CD4-positive, alpha-beta memory T cell (primary cell): Measurements from ENCODE around the gene CST7. TPM values are rescaled to one million over a fixed set of nuclear protein-coding genes. Genes with fewer than 3 reads are reported as not detected.
"Not testable (repeated sequence)": the region's sequence is repeated elsewhere in the genome, so short reads cannot be mapped to it uniquely, and the experiment has no call there.

Source experiments
- CTCF ChIA-PET: fragments of 350-600 bp; sonication (Branson Sonifier 250); formaldehyde crosslinking; loops from one replicate; lab custom pipeline; 2021; ENCODE audit warnings: inconsistent platforms; ENCODE audit not compliant: partially characterized antibody; lab: Charles Lee
- POLR2A ChIA-PET: fragments of 350-600 bp; sonication (Branson Sonifier 250); formaldehyde crosslinking; loops from one replicate; lab custom pipeline; 2021; ENCODE audit not compliant: partially characterized antibody; lab: Charles Lee
- DNase-seq, 5 donors: peaks; one replicate each; pipeline versions ENCODE4 v3.0.0 to v3.0.0-alpha.2; 2020 to 2022; ENCODE audit warnings: mixed read lengths in 1 of 5
- H3K27ac ChIP-seq: one replicate; pipeline ENCODE4 v1.7.0; 2013; ENCODE audit warnings: low read depth, low read length
- H3K27me3 ChIP-seq: 2 replicates; pipeline ENCODE4 v1.7.0; 2013; ENCODE audit warnings: mild to moderate bottlenecking, low read length, moderate library complexity; ENCODE audit not compliant: insufficient read depth
- H3K36me3 ChIP-seq: 2 replicates; pipeline ENCODE4 v1.7.0; 2013; ENCODE audit warnings: mild to moderate bottlenecking, low read length, moderate library complexity; ENCODE audit not compliant: insufficient read depth
- H3K4me1 ChIP-seq: 2 replicates; pipeline ENCODE4 v1.7.0; 2013; ENCODE audit warnings: mild to moderate bottlenecking, low read length, moderate library complexity; ENCODE audit not compliant: insufficient read depth
- H3K4me3 ChIP-seq, 2 donors: one replicate each; pipeline ENCODE4 v1.7.0; 2013; ENCODE audit warnings: low read length in 2 of 2, mild to moderate bottlenecking in 1 of 2
- H3K9me3 ChIP-seq, 2 donors: one replicate each; pipeline ENCODE4 v1.7.0; 2013; ENCODE audit warnings: low read length in 2 of 2, control low read depth in 1 of 2; ENCODE audit not compliant: control insufficient read depth in 1 of 2
- H3K27ac Mint-ChIP-seq, 7 donors: one replicate each; pipeline ENCODE4 v1.8.0; 2020 to 2021; ENCODE audit warnings: mixed read lengths in 7 of 7, mild to moderate bottlenecking in 6 of 7, inconsistent platforms in 3 of 7, moderate library complexity in 3 of 7
- H3K27me3 Mint-ChIP-seq, 2 donors: one replicate each; pipeline ENCODE4 v1.8.0; 2020 to 2021; ENCODE audit warnings: mixed read lengths in 2 of 2
- H3K36me3 Mint-ChIP-seq, 2 donors: one replicate each; pipeline ENCODE4 v1.8.0; 2020 to 2021; ENCODE audit warnings: mixed read lengths in 2 of 2, inconsistent platforms in 1 of 2, mild to moderate bottlenecking in 1 of 2
- H3K4me1 Mint-ChIP-seq, 4 donors: one replicate each; pipeline ENCODE4 v1.8.0; 2020 to 2021; ENCODE audit warnings: mixed read lengths in 4 of 4, mild to moderate bottlenecking in 1 of 4
- H3K4me3 Mint-ChIP-seq, 8 donors: one replicate each; pipeline ENCODE4 v1.8.0; 2020 to 2021; ENCODE audit warnings: mixed read lengths in 8 of 8, mild to moderate bottlenecking in 7 of 8, moderate library complexity in 6 of 8, inconsistent platforms in 3 of 8
- H3K9me3 Mint-ChIP-seq, 8 donors: one replicate each; pipeline ENCODE4 v1.8.0; 2020 to 2021; ENCODE audit warnings: mixed read lengths in 8 of 8, mild to moderate bottlenecking in 5 of 8, inconsistent platforms in 3 of 8, moderate library complexity in 1 of 8
- intact Hi-C: fragments of 100-400 bp; cut with micrococcal nuclease; formaldehyde crosslinking; loops from one replicate; pipeline ENCODE4 v1.15.1; 2023
- polyA plus RNA-seq, 2 donors: library from polyadenylated mRNA; unstranded; fragments of 300-500 nt; fragmentation: Illumina TruSeq; gene quantifications; one replicate each; pipeline ENCODE4 v1.2.3, GENCODE V29; 2021
- total RNA-seq, 2 experiments: library from RNA; stranded (reverse); gene quantifications; one replicate each; pipeline ENCODE4 v1.2.3, GENCODE V29; 2021

CST7 gene
- total and polyA plus RNA-seq, 4 experiments from 2014 or later = 23.2 to 62.8 (median 40.5) TPM

- Mint-ChIP-seq H3K4me1 (peaks cover 9 to 34% (median 23%) of the 10 kb centered on the region in 4 donors), H3K27me3 (no peaks in the 10 kb centered on the region), H3K4me3 (no peak overlapping the region), H3K27ac (peak overlapping the region in 1 of 7 donors; percentile 9), H3K9me3 (peaks cover 0 to 2% (median 0%) of the 10 kb centered on the region in 8 donors), H3K36me3 (peaks cover 1 to 11% of the 10 kb centered on the region in 2 donors)
- no peaks in the 10 kb centered on the region for H3K27me3 ChIP-seq
- H3K27ac ChIP-seq = no peak overlapping the region
- H3K9me3 ChIP-seq = no peaks in the 10 kb centered on the region
- ChIA-PET POLR2A (interaction anchor here (0.6 to 5.7 kb wide), 4 partner anchors 62 to 179 kb away, joined by 3 to 60 read pairs (median 6); partner anchors contain the start of gene ACSS1), CTCF (interaction anchor here (0.8 to 10.2 kb wide), 12 partner anchors 9 to 403 kb away, joined by 3 to 260 read pairs (median 4); partner anchors contain the start of gene ACSS1)
- H3K4me1 ChIP-seq = peaks cover 19% of the 10 kb centered on the region
- no peak overlapping the region for H3K4me3 ChIP-seq
- H3K36me3 ChIP-seq = no peaks in the 10 kb centered on the region
- DNase-seq = no peak
- intact Hi-C loops = loop anchor here (10.0 kb wide), 2 partner anchors 298 to 892 kb away; no protein-coding TSS in a partner anchor
These were observed 47.6 kb downstream of the CST7 start for GRCh38 chr20:24996449-24997377.

- Histone ChIP-seq H3K9me3 (no peaks in the 10 kb centered on the region), H3K36me3 (no peaks in the 10 kb centered on the region), H3K4me3 (no peak overlapping the region), H3K4me1 (peaks cover 12% of the 10 kb centered on the region), H3K27ac (no peak overlapping the region), H3K27me3 (no peaks in the 10 kb centered on the region)
- DNase-seq = no peak
- H3K36me3 Mint-ChIP-seq = peaks cover 10 to 13% of the 10 kb centered on the region in 2 donors
- no peak overlapping the region for H3K27ac Mint-ChIP-seq
- intact Hi-C loops = loop anchor here (10.0 kb wide), 2 partner anchors 297 to 893 kb away; no protein-coding TSS in a partner anchor
- no peak overlapping the region for H3K4me3 Mint-ChIP-seq
- peaks cover 7 to 20% (median 17%) of the 10 kb centered on the region in 4 donors for H3K4me1 Mint-ChIP-seq
- H3K9me3 Mint-ChIP-seq = no peaks in the 10 kb centered on the region
- H3K27me3 Mint-ChIP-seq = no peaks in the 10 kb centered on the region
- CTCF ChIA-PET = interaction anchor here (1.0 to 10.2 kb wide), 6 partner anchors 52 to 401 kb away, joined by 3 to 260 read pairs (median 4); partner anchors contain the start of gene ACSS1
- POLR2A ChIA-PET = no interaction called here
These were observed 49.1 kb downstream of the CST7 start for GRCh38 chr20:24998121-24998520.

GRCh38 chr20:24998631-24999445 lies 49.8 kb downstream of the CST7 start:
- DNase-seq = no peak
- no peaks in the 10 kb centered on the region for H3K27me3 ChIP-seq
- CTCF ChIA-PET = interaction anchor here (1.2 to 10.2 kb wide), 4 partner anchors 52 to 400 kb away, joined by 4 to 260 read pairs (median 4); partner anchors contain the start of gene ACSS1
- Mint-ChIP-seq H3K27me3 (no peaks in the 10 kb centered on the region), H3K4me3 (no peak overlapping the region), H3K36me3 (peaks cover 13 to 18% of the 10 kb centered on the region in 2 donors), H3K4me1 (peaks cover 4 to 13% (median 12%) of the 10 kb centered on the region in 4 donors), H3K9me3 (no peaks in the 10 kb centered on the region), H3K27ac (peak overlapping the region in 2 of 7 donors; percentile 15 to 67)
- no peaks in the 10 kb centered on the region for H3K36me3 ChIP-seq
- no peak overlapping the region for H3K27ac ChIP-seq
- intact Hi-C loops = loop anchor here (10.0 kb wide), 2 partner anchors 296 to 894 kb away; no protein-coding TSS in a partner anchor
- no peaks in the 10 kb centered on the region for H3K9me3 ChIP-seq
- H3K4me3 ChIP-seq = no peak overlapping the region
- POLR2A ChIA-PET = no interaction called here
- peaks cover 7% of the 10 kb centered on the region for H3K4me1 ChIP-seq

- POLR2A ChIA-PET = no interaction called here
- no peaks in the 10 kb centered on the region for H3K9me3 ChIP-seq
- intact Hi-C loops = loop anchor here (10.0 kb wide), 2 partner anchors 295 to 895 kb away; no protein-coding TSS in a partner anchor
- Mint-ChIP-seq H3K27ac (no peak overlapping the region), H3K4me1 (peaks cover 4 to 9% (median 7%) of the 10 kb centered on the region in 4 donors), H3K4me3 (no peak overlapping the region), H3K36me3 (peaks cover 19 to 25% of the 10 kb centered on the region in 2 donors), H3K27me3 (no peaks in the 10 kb centered on the region), H3K9me3 (no peaks in the 10 kb centered on the region)
- CTCF ChIA-PET = interaction anchor here (1.4 to 10.2 kb wide), 2 partner anchors 61 to 399 kb away, joined by 5 to 260 read pairs; partner anchors contain the start of gene ACSS1
- DNase-seq = no peak
- no peak overlapping the region for H3K4me3 ChIP-seq
- no peaks in the 10 kb centered on the region for H3K27me3 ChIP-seq
- no peaks in the 10 kb centered on the region for H3K36me3 ChIP-seq
- no peak overlapping the region for H3K27ac ChIP-seq
- H3K4me1 ChIP-seq = peaks cover 5% of the 10 kb centered on the region
These were observed 50.5 kb downstream of the CST7 start for GRCh38 chr20:24999568-24999967.

- CTCF ChIA-PET = interaction anchor here (10.2 kb wide), 1 partner anchor 60 kb away, joined by 260 read pairs; the partner anchor contains the start of gene ACSS1
- POLR2A ChIA-PET = no interaction called here
- DNase-seq = no peak
These were observed 51.3 kb downstream of the CST7 start for GRCh38 chr20:25000268-25000801.

GRCh38 chr20:25001323-25001722 lies 52.3 kb downstream of the CST7 start:
- H3K9me3 ChIP-seq, H3K4me3 ChIP-seq, H3K4me1 Mint-ChIP-seq, intact Hi-C loops, H3K27me3 Mint-ChIP-seq, DNase-seq, POLR2A ChIA-PET, H3K27ac Mint-ChIP-seq, H3K9me3 Mint-ChIP-seq, H3K4me1 ChIP-seq, H3K4me3 Mint-ChIP-seq, H3K27me3 ChIP-seq, H3K27ac ChIP-seq: not testable (repeated sequence)
- CTCF ChIA-PET = interaction anchor here (10.2 kb wide), 1 partner anchor 59 kb away, joined by 260 read pairs; the partner anchor contains the start of gene ACSS1
- peaks cover 12% of the 10 kb centered on the region for H3K36me3 ChIP-seq
- H3K36me3 Mint-ChIP-seq = peaks cover 32 to 34% of the 10 kb centered on the region in 2 donors

More at GRCh38 chr20:25000268-25000801, 51.3 kb downstream of the CST7 start:
- no peaks in the 10 kb centered on the region for H3K4me1 ChIP-seq
- Mint-ChIP-seq H3K27ac (peak overlapping the region in 4 of 7 donors; percentile 4 to 59 (median 17)), H3K36me3 (peaks cover 23 to 26% of the 10 kb centered on the region in 2 donors), H3K27me3 (no peaks in the 10 kb centered on the region), H3K4me3 (no peak overlapping the region), H3K4me1 (peaks cover 0 to 3% (median 0%) of the 10 kb centered on the region in 4 donors), H3K9me3 (no peaks in the 10 kb centered on the region)
- H3K4me3 ChIP-seq = no peak overlapping the region
- no peaks in the 10 kb centered on the region for H3K9me3 ChIP-seq
- peaks cover 4% of the 10 kb centered on the region for H3K36me3 ChIP-seq
- no peaks in the 10 kb centered on the region for H3K27me3 ChIP-seq
- H3K27ac ChIP-seq = no peak overlapping the region
- intact Hi-C loops = no loop called here
